Pons (tissue), 1 donor: ENCODE measurements around the gene BNIP5.

Experiments used
- DNase-seq: peaks from one replicate; pipeline ENCODE4 v3.0.0-alpha.2; 2016; ENCODE audit warnings: low spot score

The BNIP5 gene

DNA sequence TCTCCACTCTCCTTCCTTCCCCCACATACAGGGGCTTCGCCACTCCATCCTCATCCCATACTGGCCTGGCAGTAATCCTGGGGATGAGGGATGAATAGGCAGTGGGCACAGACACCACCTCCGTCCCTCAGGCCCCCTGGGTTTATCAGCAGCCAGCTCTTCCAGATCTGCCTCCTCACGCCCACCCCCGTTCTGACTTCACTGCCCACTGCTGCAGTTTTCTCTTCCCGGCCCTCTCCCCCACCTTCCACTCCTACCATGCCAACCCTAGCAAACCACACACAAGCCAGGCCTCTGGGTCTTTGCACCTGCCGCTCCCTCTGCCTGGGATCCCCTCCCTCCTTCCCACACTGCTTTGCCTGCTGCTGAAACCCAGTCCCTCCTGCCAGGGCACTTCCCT, 44.5 kb downstream of the BNIP5 start:
- DNase-seq: no peak

DNA sequence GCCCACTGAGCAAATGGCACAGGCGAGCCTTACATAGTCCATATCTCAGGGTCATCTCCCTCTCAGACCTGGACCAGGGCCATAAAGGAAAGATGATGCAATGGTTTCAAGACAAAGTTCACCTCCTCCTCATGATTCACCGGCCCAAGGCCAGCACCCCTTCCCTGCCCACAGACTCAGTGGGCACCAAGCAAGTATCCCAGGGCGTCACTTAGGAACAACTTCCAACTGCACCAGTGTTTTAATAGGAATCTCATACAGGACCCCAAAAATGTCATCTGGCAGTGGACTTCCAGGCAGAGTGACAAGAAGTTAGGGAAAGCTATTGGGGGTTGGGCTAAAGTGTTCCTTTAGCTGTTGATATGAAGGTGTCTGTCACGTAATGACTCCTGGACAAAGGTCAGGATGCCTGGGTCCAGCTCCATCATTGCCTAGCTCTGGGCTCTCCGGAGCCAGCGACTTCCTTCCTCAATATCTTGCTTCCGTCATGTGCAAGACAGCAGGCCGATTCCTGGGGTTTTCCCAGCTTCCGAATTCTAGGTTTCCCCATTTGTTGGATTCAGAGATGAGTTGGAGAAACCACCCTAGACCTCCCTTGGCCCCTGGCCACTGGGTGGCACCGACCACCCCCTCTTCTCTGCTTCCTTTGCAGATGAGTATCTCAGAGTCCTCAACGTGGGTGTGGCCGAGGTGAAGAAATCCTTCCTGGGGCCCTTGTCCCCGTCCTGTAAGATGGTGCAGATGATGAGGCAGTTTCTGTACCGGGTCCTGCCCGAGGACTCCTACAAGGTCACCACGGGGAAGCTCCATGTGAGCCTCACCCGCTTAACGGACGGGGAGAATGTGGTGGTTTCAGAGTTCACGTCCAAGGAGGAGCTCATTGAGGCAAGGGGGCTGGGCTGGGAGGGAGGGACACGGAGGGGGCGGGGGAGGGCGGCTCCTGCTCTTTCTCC, 45.7 kb downstream of the BNIP5 start:
- DNase-seq: no peak

- DNase-seq: no peak
These were observed 47.3 kb downstream of the BNIP5 start for GRCh38 chr6:36289281-36289878.

- no peak for DNase-seq
These were observed 49.8 kb downstream of the BNIP5 start for GRCh38 chr6:36286858-36287257.

DNA sequence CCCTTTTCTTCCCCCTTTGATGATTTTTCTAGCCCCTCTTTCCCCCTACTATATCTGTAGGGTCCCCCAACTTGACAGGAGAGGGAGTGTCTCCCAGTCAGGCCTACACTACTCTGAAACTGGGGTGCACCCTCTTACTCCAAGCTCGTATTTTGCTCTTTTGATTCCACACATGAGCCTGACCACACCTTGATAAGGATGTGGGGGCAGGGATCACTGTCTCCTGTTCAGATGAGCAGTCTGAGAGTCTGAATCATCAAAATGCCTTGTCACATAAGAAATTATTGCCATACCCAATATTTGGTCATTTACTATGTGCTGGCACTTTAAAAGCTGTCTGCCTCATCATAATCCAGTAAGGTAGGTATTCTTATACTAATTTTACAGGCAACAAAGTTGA, 50.9 kb downstream of the BNIP5 start:
- DNase-seq: no peak

- no peak for DNase-seq
These were observed 51.5 kb downstream of the BNIP5 start for GRCh38 chr6:36285187-36285671.

GRCh38 chr6:36284359-36284758, 52.3 kb downstream of the BNIP5 start:
- no peak for DNase-seq

GRCh38 chr6:36283608-36284007, 53.1 kb downstream of the BNIP5 start:
- DNase-seq: no peak

DNA sequence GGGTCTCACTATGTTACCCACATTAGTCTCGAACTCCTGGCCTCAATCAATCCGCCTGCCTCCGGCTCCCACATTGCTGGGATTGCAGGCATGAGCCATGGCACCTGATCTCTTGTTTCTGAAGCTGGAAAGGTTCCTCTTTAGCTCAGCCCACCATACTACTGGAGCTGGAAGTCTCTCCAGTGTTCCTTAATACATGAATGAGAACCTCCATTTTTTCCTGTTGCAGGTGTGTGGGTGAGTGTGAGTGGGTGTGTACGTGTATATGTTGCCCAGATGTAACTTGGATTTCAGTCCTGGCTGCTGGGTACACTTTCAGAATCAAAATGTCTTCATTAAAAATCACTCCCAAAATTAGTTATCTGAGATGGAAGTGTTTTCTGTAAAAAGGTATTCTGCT, 55.7 kb downstream of the BNIP5 start:
- DNase-seq: no peak

- DNase-seq: no peak
These were observed 56.2 kb downstream of the BNIP5 start for GRCh38 chr6:36280467-36280866.

- no peak for DNase-seq
These were observed 58.7 kb downstream of the BNIP5 start for GRCh38 chr6:36277946-36278470.

GRCh38 chr6:36276581-36277536, 59.8 kb downstream of the BNIP5 start:
- no peak for DNase-seq

DNA sequence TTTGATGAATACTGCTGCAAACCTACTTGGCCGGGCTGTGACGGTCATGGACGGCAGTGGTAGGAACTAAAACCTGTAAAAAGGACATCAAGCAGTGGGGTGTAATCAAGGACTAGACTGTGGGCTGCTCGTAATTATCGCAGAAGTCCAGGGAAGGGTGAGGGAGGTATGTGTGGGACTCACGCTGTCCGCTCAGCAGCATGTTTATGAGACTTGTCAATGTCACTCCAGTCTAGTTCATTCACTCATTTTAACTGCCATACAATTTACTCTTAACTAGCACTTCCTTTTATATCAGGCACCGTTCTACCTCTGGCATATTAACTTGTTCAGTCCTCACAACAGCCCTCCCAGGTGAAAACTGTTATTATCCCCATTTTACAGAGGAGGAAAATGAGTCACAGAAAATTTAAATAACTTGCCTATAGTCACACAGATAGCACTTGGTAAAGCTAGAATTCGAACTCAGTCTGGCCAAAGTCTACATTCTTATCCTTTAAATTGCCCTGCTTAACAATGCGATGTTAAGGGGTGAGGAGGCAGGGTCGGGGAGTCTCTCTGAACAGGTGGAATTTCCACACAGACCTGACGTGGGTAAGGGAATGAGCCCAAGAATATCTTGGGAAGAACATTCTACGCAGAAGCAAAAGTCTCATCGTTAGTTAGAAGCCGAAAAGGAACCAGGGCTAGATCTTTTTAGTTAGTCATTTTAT, 62.7 kb downstream of the BNIP5 start:
- no peak for DNase-seq

DNA sequence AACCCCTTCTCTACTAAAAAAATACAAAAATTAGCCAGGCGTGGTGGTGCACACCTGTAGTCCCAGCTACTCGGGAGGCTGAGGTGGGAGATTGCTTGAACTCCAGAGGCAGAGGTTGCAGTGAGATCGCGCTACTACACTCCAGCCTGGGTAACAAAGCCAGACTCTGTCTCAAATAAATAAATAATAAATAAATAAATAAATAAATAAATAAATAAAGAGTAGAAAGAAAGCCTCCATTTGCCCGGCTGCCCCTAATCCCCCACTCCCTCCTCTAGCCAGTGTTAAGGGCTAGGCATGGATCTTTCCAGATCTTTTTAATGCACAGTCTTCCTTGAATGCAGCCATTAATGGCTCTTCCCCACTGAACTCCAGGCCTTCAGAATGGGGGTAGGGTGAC, 63.6 kb downstream of the BNIP5 start:
- no peak for DNase-seq

- no peak for DNase-seq
These were observed 64.5 kb downstream of the BNIP5 start for GRCh38 chr6:36272234-36272633.

- DNase-seq: no peak
These were observed 66.6 kb downstream of the BNIP5 start, which contains the start of gene PNPLA1 for GRCh38 chr6:36269834-36270705. PNPLA1 (plus strand) TSS chr6:36270060; CDS start chr6:36270460, 400 bp downstream.

- no peak for DNase-seq
These were observed 68.0 kb downstream of the BNIP5 start for GRCh38 chr6:36268478-36269275.

DNA sequence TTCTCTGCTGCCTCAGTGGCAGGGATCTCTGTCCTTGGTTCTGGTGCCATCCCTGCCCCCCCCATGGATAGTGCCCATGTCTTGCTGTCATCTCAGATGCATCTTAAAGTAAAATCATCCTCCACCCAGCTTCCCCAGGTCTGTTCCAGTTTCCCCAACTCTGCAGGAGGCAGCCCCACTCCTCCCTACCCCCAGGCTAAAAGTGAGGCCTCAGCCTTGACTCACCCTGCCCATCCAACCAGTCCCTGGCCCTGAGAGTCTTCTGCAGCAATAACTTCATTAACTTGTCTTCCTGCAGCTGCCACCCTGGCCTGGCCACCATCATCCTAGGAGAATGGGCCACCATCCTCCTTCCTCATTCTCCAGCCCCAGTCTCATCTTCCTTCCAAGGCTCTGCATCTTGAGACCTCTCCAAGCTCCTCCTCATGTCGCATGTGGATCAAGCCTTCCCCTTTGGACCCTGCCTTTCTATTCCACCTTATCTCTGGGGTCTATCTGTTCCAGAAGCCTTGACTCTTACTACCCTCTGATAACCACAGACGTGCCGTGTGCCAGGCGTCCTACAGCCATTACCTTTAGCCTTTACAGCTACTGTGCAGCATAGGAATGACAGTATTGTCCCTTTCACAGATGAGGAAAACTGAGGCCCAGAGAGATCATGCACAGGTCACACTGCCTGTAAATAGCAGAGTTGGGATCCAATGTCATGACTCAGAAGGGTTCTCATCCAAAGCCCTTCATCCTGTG, 68.8 kb downstream of the BNIP5 start:
- DNase-seq: no peak
